GM12878 (cell line): ENCODE measurements around the gene TSHZ2.
"Not testable (repeated sequence)": the region's sequence is repeated elsewhere in the genome, so short reads cannot be mapped to it uniquely, and the experiment has no call there.

Experiments used
- EZH2 ChIP-seq: IDR thresholded peaks from 2 replicates; pipeline ENCODE4 v1.6.1; 2012; ENCODE audit warnings: low read depth, mild to moderate bottlenecking, control low read depth, inconsistent platforms, low read length, borderline replicate concordance; ENCODE audit not compliant: control insufficient read depth
- FOXM1 ChIP-seq: IDR thresholded peaks from 2 replicates; pipeline ENCODE4 v1.6.1; 2012; ENCODE audit warnings: low read depth, mild to moderate bottlenecking, inconsistent platforms, low read length, moderate library complexity
- HDAC2 ChIP-seq: fragments of 200-600 bp; sonication (generic); IDR thresholded peaks from 2 replicates; pipeline ENCODE4 v1.6.1; 2017
- JUND ChIP-seq: IDR thresholded peaks from 2 replicates; pipeline ENCODE4 v1.6.1; 2012; ENCODE audit warnings: low read depth, mild to moderate bottlenecking, low read length, improper control_type of control experiment, moderate library complexity
- ZSCAN29 ChIP-seq: fragments of 450-650 bp; IDR thresholded peaks from 2 replicates; pipeline ENCODE4 v1.6.1; 2017; ENCODE audit warnings: mild to moderate bottlenecking, moderate library complexity

DNA sequence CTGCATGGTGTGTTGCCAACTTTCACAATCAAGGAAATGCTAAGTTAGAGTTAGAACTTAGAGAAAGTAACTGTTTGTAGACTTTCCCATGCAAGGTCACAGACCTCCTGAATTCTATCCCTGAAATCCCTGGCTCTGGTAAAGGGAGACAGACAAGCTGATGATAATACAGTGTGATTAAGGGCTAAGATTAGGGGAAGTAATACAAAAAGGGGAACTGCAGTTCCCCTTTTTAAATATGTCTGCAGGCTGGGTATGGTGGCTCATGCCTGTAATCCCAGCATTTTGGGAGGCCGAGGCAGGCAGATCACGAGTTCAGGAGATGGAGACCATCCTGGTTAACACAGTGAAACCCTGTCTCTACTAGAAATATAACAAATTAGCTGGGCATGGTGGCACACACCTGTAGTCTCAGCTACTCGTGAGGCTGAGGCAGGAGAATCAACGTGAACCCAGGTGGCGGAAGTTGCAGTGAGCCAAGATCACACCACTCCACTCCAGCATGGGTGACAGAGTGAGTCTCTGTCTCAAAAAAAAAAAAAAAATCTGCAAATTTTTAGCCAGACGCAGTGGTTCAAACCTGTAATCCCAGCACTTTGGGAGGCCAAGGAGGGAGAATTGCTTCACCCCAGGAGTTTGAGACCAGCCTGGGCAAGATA lies 560.6 kb downstream of the TSHZ2 start:
- TF ChIP-seq JUND, EZH2, HDAC2, FOXM1, ZSCAN29: not testable (repeated sequence)
